Endothelial cell of umbilical vein (primary cell): ENCODE results near the gene ACIN1. TPM values are rescaled to one million over a fixed set of nuclear protein-coding genes. Genes with fewer than 3 reads are reported as not detected.

Source experiments
- BruUV-seq: library from RNA; stranded (reverse); fragments of 400-500 nt; replicated peaks from 2 replicates; lab custom pipeline; 2021; lab: Mats Ljungman, UMichigan
- CTCF ChIA-PET: fragments of 300-600, 350-600 bp; sonication (Branson Sonifier 250); formaldehyde crosslinking; loops from one replicate; lab custom pipeline; 2021; ENCODE audit warnings: antibody characterized with exemption, inconsistent platforms; lab: Charles Lee
- POLR2A ChIA-PET: fragments of 300-600, 350-600 bp; sonication (Branson Sonifier 250); formaldehyde crosslinking; loops from one replicate; lab custom pipeline; 2021; ENCODE audit warnings: antibody characterized with exemption, inconsistent platforms; lab: Charles Lee
- DNase-seq: peaks from one replicate; pipeline ENCODE4 v3.0.0-alpha.2; 2011; ENCODE audit warnings: low read depth, low spot score
- FAIRE-seq: peaks from 2 replicates; lab custom pipeline; 2011; peaks lifted over from hg19 to GRCh38; lab: Jason Lieb, UNC
- H2AFZ ChIP-seq: 2 replicates; pipeline ENCODE4 v1.6.0; 2012; ENCODE audit warnings: low read depth, low read length, control low read depth, inconsistent platforms
- H3K27ac ChIP-seq: 2 replicates; pipeline ENCODE4 v1.5.1; 2011; ENCODE audit warnings: low read depth, mild to moderate bottlenecking, control low read depth, low read length, moderate library complexity; ENCODE audit not compliant: insufficient read depth
- H3K27me3 ChIP-seq, 2 experiments: 2 replicates each; pipeline versions ENCODE4 v1.6.0 to v1.6.1; 2011; ENCODE audit warnings: low read length in 2 of 2, mixed read lengths in 1 of 2; ENCODE audit not compliant: control insufficient read depth in 2 of 2, insufficient read depth in 2 of 2
- H3K36me3 ChIP-seq, 2 experiments: 2 replicates in 1 of 2; 3 replicates in 1 of 2; pipeline ENCODE4 v1.5.1; 2011; ENCODE audit warnings: low read length in 2 of 2, mild to moderate bottlenecking in 1 of 2, moderate library complexity in 1 of 2; ENCODE audit not compliant: control insufficient read depth in 2 of 2, insufficient read depth in 2 of 2; ENCODE audit errors: extremely low read depth in 1 of 2
- H3K4me1 ChIP-seq: 3 replicates; pipeline ENCODE4 v1.5.1; 2011; ENCODE audit warnings: mild to moderate bottlenecking, low read length; ENCODE audit not compliant: control insufficient read depth, insufficient read depth; ENCODE audit errors: extremely low read depth
- H3K4me2 ChIP-seq: 2 replicates; pipeline ENCODE4 v1.6.1; 2011; ENCODE audit warnings: low read length, control low read depth, mixed read lengths; ENCODE audit not compliant: insufficient read depth
- H3K4me3 ChIP-seq, 3 experiments: fragments of 200-600 bp in 1 of 3; sonication (generic), shearing (Covaris generic) in 1 of 3; replicated peaks in 1 of 3; 2 replicates each; pipeline ENCODE4 v1.5.1; 2011 to 2016; ENCODE audit warnings: control low read depth in 3 of 3, low read length in 3 of 3, mild to moderate bottlenecking in 2 of 3, inconsistent platforms in 1 of 3, low read depth in 1 of 3, moderate library complexity in 1 of 3; ENCODE audit not compliant: insufficient read depth in 1 of 3
- H3K79me2 ChIP-seq: 2 replicates; pipeline ENCODE4 v1.6.0; 2012; ENCODE audit warnings: low read length, inconsistent platforms; ENCODE audit not compliant: control insufficient read depth, insufficient read depth
- H3K9ac ChIP-seq: replicated peaks from 2 replicates; pipeline ENCODE3; 2011; ENCODE audit warnings: low read length, control low read depth; ENCODE audit not compliant: insufficient read depth; ENCODE audit errors: extremely low read depth
- H3K9me1 ChIP-seq: replicated peaks from 3 replicates; pipeline ENCODE4 v1.6.0; 2011; ENCODE audit warnings: mild to moderate bottlenecking, low read length; ENCODE audit not compliant: control insufficient read depth, insufficient read depth; ENCODE audit errors: extremely low read depth
- H3K9me3 ChIP-seq: replicated peaks from 2 replicates; pipeline ENCODE4 v1.5.1; 2012; ENCODE audit warnings: low read length, inconsistent platforms; ENCODE audit not compliant: control insufficient read depth, insufficient read depth
- H4K20me1 ChIP-seq: replicated peaks from 2 replicates; pipeline ENCODE3; 2011; ENCODE audit warnings: mild to moderate bottlenecking, low read length; ENCODE audit not compliant: control insufficient read depth, insufficient read depth; ENCODE audit errors: extremely low read depth
- EZH2 ChIP-seq: IDR thresholded peaks from 2 replicates; pipeline ENCODE4 v1.6.1; 2012; ENCODE audit warnings: borderline replicate concordance, low read depth, mild to moderate bottlenecking, moderate library complexity, low read length, inconsistent platforms; ENCODE audit not compliant: severe bottlenecking
- FOS ChIP-seq: IDR thresholded peaks from 2 replicates; pipeline ENCODE4 v1.6.1; 2011; ENCODE audit warnings: mild to moderate bottlenecking, low read length, moderate library complexity, borderline replicate concordance; ENCODE audit not compliant: insufficient read depth
- GATA2 ChIP-seq: IDR thresholded peaks from 2 replicates; pipeline ENCODE4 v1.7.0; 2011; ENCODE audit warnings: low read depth, mild to moderate bottlenecking, moderate library complexity, mixed read lengths, low read length; ENCODE audit not compliant: insufficient read length, insufficient read depth
- POLR2A ChIP-seq: IDR thresholded peaks from 2 replicates; pipeline ENCODE4 v1.6.1; 2012; ENCODE audit warnings: low read depth, mild to moderate bottlenecking, control low read depth, low read length
- POLR2AphosphoS5 ChIP-seq: IDR thresholded peaks from 2 replicates; pipeline ENCODE4 v1.6.1; 2012; ENCODE audit warnings: low read depth, mild to moderate bottlenecking, control low read depth, low read length, moderate library complexity; ENCODE audit not compliant: insufficient read depth
- dilution Hi-C: fragments of 300-500 bp; cut with MboI; formaldehyde crosslinking; loops from one replicate; pipeline ENCODE4 v1.15.0; 2019; ENCODE audit warnings: low sequenced_read_pairs; ENCODE audit not compliant: extremely low pct_ligation_motif_present
- intact Hi-C: fragments of 100-400 bp; cut with micrococcal nuclease; formaldehyde crosslinking; loops from one replicate; pipeline ENCODE4 v1.10.0; 2022
- polyA plus RNA-seq, 4 experiments: library from polyadenylated mRNA; depleted of rRNA in 3 of 4; stranded (reverse) in 3 of 4; unstranded in 1 of 4; fragments of >200 nt; gene quantifications; 2 replicates each; pipeline versions ENCODE4 v1.2.1 to v1.2.3, GENCODE V29; 2011 to 2012; ENCODE audit warnings: missing spikeins in 1 of 4
- total RNA-seq: library from RNA; stranded (reverse); gene quantifications from 2 replicates; pipeline ENCODE4 v1.2.3, GENCODE V29; 2021
- TF ChIP-seq, protein P1 (sequence below): IDR thresholded peaks from 2 replicates; pipeline ENCODE4 v1.6.1; 2011; ENCODE audit not compliant: insufficient read depth, insufficient read length
- TF ChIP-seq, protein P2 (sequence below), 2 donors: IDR thresholded peaks; 1 replicate in 1 of 2; 2 replicates in 1 of 2; pipeline ENCODE4 v1.5.1; 2011; ENCODE audit warnings: low read length in 2 of 2, mild to moderate bottlenecking in 2 of 2, moderate library complexity in 2 of 2, control low read depth in 1 of 2, inconsistent platforms in 1 of 2, low read depth in 1 of 2; ENCODE audit not compliant: insufficient read depth in 1 of 2; ENCODE audit errors: extremely low read depth in 1 of 2

ACIN1 gene
- total and polyA plus RNA-seq, 2 donors (not counting 3 experiments of a cell fraction or from before 2014, with no cell fraction given), result 146 to 240 TPM

DNA sequence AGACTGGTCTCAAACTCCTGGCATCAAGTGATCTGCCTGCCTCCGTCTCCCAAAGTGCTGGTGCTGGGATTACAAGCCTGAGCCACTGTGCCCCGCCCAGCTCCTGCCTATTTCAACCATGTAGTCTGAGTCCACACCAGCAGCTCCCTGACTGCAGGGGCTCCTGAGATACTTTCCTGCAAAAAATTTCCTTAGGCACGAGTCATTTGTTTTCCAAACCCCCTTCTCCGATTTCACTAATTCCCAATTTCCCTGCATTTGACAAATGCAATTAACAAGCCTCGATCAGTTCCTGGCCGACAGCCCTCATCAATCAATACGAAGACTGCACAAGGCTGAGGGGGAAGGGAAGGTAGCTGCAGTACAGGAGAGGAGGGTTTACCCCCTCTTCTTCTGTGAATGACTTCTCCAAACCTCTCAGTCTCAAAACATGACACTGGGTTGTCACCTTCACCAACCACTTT, 70.3 kb downstream of the ACIN1 start:
- Histone ChIP-seq H2AFZ (no peak overlapping the region), H3K4me2 (no peak overlapping the region), H3K36me3 (peaks cover 8 to 12% of the 10 kb centered on the region in 2 experiments), H3K4me3 (no peak overlapping the region), H3K9me1 (no peaks in the 10 kb centered on the region), H3K27ac (no peak overlapping the region), H3K9me3 (no peaks in the 10 kb centered on the region), H3K27me3 (no peaks in the 10 kb centered on the region), H3K9ac (no peak overlapping the region), H3K79me2 (peaks cover 10% of the 10 kb centered on the region), H3K4me1 (peaks cover 4% of the 10 kb centered on the region), H4K20me1 (no peaks in the 10 kb centered on the region)
- FAIRE-seq (no peak), DNase-seq (no peak)
- TF ChIP-seq POLR2AphosphoS5 (no peak), GATA2 (no peak), EZH2 (no peak), FOS (no peak), POLR2A (no peak)
- TF ChIP-seq, protein P1, sequence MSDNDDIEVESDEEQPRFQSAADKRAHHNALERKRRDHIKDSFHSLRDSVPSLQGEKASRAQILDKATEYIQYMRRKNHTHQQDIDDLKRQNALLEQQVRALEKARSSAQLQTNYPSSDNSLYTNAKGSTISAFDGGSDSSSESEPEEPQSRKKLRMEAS, result no peak
- TF ChIP-seq, protein P2, sequence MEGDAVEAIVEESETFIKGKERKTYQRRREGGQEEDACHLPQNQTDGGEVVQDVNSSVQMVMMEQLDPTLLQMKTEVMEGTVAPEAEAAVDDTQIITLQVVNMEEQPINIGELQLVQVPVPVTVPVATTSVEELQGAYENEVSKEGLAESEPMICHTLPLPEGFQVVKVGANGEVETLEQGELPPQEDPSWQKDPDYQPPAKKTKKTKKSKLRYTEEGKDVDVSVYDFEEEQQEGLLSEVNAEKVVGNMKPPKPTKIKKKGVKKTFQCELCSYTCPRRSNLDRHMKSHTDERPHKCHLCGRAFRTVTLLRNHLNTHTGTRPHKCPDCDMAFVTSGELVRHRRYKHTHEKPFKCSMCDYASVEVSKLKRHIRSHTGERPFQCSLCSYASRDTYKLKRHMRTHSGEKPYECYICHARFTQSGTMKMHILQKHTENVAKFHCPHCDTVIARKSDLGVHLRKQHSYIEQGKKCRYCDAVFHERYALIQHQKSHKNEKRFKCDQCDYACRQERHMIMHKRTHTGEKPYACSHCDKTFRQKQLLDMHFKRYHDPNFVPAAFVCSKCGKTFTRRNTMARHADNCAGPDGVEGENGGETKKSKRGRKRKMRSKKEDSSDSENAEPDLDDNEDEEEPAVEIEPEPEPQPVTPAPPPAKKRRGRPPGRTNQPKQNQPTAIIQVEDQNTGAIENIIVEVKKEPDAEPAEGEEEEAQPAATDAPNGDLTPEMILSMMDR (IDR thresholded peaks at IDR 0.05; ENCODE audit: extremely low read depth in 1 of 2, insufficient read depth in 1 of 2, low read depth in 1 of 2, low read length in 2 of 2), result no peak
- intact Hi-C loops (no loop called here), dilution Hi-C loops (no loop called here)
- CTCF ChIA-PET, result interaction anchor here (0.7 to 5.0 kb wide), 6 partner anchors 10 to 44 kb away, joined by 3 to 32 read pairs (median 6); partner anchors contain the start of genes AJUBA and CDH24
- no TSS peak for BruUV-seq
- POLR2A ChIA-PET, result no interaction called here
